Smooth muscle cell (in vitro differentiated cells): ENCODE measurements around the gene ARHGAP45. TPM values are rescaled to one million over a fixed set of nuclear protein-coding genes. Genes with fewer than 3 reads are reported as not detected.

Experiments
- DNase-seq: peaks from one replicate; lab custom pipeline; 2025; ENCODE audit not compliant: unreplicated experiment; lab: John Stamatoyannopoulos, UW
- H2AFZ ChIP-seq: fragments of 200-600 bp; sonication (generic); 2 replicates; pipeline ENCODE4 v1.6.0; 2016; ENCODE audit warnings: antibody characterized with exemption, low read depth, mild to moderate bottlenecking
- H3F3A ChIP-seq: fragments of 200-600 bp; sonication (generic); 2 replicates; pipeline ENCODE4 v1.6.0; 2017; ENCODE audit warnings: antibody characterized with exemption, low read depth
- H3K27ac ChIP-seq: fragments of 200-600 bp; sonication (generic); 2 replicates; pipeline ENCODE4 v1.5.1; 2016; ENCODE audit warnings: low read depth, mild to moderate bottlenecking
- H3K27me3 ChIP-seq: fragments of 200-600 bp; sonication (generic); 2 replicates; pipeline ENCODE4 v1.6.1; 2016; ENCODE audit warnings: low read depth, mild to moderate bottlenecking
- H3K36me3 ChIP-seq: fragments of 200-600 bp; sonication (generic); 2 replicates; pipeline ENCODE4 v1.5.1; 2016; ENCODE audit warnings: low read depth
- H3K4me1 ChIP-seq: fragments of 200-600 bp; sonication (generic); 2 replicates; pipeline ENCODE4 v1.5.1; 2016; ENCODE audit warnings: low read depth
- H3K4me2 ChIP-seq: fragments of 200-600 bp; sonication (generic); 2 replicates; pipeline ENCODE4 v1.6.0; 2016; ENCODE audit warnings: mild to moderate bottlenecking
- H3K4me3 ChIP-seq: fragments of 200-600 bp; sonication (generic); 2 replicates; pipeline ENCODE4 v1.5.1; 2016; ENCODE audit warnings: mild to moderate bottlenecking
- H3K79me2 ChIP-seq: fragments of 200-600 bp; sonication (generic); 2 replicates; pipeline ENCODE4 v1.6.0; 2016; ENCODE audit warnings: low read depth, mild to moderate bottlenecking
- H3K9ac ChIP-seq: fragments of 200-600 bp; sonication (generic); 2 replicates; pipeline ENCODE4 v1.6.0; 2016; ENCODE audit warnings: low read depth
- H3K9me3 ChIP-seq: fragments of 200-600 bp; sonication (generic); replicated peaks from 2 replicates; pipeline ENCODE4 v1.5.1; 2016; ENCODE audit warnings: low read depth
- H4K20me1 ChIP-seq: fragments of 200-600 bp; sonication (generic); 2 replicates; pipeline ENCODE4 v1.6.0; 2016; ENCODE audit warnings: low read depth
- CTCF ChIP-seq: fragments of 200-600 bp; sonication (generic); IDR thresholded peaks from 2 replicates; pipeline ENCODE4 v1.5.1; 2017; ENCODE audit warnings: borderline replicate concordance, mild to moderate bottlenecking, antibody characterized with exemption; ENCODE audit not compliant: insufficient read depth, poor library complexity, severe bottlenecking
- WGBS: methylation state at CpG from one replicate; pipeline ENCODE4 v1.1.7; 2016; ENCODE audit warnings: low lambda C conversion rate; 5-methylcytosine and 5-hydroxymethylcytosine counted together
- polyA plus RNA-seq: library from polyadenylated mRNA; unstranded; fragments of >200 nt; fragmentation: Nextera tagmentation; extraction: Ambion mirVana; gene quantifications from 2 replicates; pipeline ENCODE4 v1.2.1, GENCODE V29; 2016
- total RNA-seq: library from RNA; depleted of rRNA; stranded (reverse); fragments of >200 nt; gene quantifications from 2 replicates; pipeline ENCODE4 v1.2.3, GENCODE V29; 2014

The ARHGAP45 gene
- total and polyA plus RNA-seq, 2 experiments from 2014 or later = 4.4 to 8.0 TPM

DNA sequence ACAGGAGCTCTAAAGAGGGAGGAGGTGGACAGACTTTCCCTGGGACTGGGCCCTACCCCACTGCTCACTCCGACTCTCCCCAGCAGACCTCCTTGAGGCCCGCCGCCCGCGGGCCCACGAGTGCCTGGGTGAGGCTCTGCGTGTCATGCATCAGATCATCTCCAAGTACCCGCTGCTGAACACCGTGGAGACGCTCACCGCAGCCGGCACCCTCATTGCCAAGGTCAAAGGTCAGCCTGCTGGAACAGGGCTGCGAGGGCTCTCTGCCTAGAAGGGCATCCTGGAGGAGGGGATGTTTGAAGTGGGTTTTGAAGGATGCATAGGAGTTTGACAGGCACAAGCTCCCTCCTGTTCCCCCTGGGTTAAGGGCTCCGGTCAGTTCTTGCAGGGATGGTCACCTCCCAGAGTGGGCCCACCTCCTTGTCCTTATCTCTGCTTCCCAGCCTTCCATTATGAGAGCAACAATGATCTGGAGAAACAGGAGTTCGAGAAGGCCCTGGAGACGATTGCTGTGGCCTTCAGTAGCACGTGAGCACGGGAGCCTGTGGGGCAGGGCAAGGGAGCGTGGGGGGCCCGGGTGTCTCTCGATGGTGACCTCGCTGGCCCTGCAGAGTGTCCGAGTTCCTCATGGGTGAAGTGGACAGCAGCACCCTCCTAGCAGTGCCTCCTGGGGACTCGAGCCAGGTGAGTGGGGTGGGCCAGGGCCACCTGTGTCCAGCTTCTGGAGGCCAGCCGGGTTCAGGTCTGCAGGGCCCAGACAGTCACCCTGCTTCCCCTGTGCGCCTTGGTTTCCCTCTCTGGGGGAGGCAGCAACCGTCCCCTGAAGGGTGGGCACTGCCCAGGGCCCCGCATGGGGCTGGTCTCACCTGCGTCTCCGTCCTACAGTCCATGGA lies 6.3 kb downstream of the ARHGAP45 start:
- H3K36me3 ChIP-seq = no peaks in the 10 kb centered on the region
- H3K9ac ChIP-seq = no peak overlapping the region
- no peaks in the 10 kb centered on the region for H3K4me1 ChIP-seq
- no peak overlapping the region for H3K4me2 ChIP-seq
- no peak for TF ChIP-seq CTCF
- H3K79me2 ChIP-seq = no peaks in the 10 kb centered on the region
- no peak overlapping the region for H3K4me3 ChIP-seq
- DNase-seq = no peak
- no peaks in the 10 kb centered on the region for H3F3A ChIP-seq
- peaks cover 33% of the 10 kb centered on the region for H3K27me3 ChIP-seq
- H2AFZ ChIP-seq = no peak overlapping the region
- peaks cover 10% of the 10 kb centered on the region for H4K20me1 ChIP-seq
- 95% methylated on average over 30 of the region's 30 CpGs for WGBS
- H3K27ac ChIP-seq = no peak overlapping the region
- no peaks in the 10 kb centered on the region for H3K9me3 ChIP-seq

DNA sequence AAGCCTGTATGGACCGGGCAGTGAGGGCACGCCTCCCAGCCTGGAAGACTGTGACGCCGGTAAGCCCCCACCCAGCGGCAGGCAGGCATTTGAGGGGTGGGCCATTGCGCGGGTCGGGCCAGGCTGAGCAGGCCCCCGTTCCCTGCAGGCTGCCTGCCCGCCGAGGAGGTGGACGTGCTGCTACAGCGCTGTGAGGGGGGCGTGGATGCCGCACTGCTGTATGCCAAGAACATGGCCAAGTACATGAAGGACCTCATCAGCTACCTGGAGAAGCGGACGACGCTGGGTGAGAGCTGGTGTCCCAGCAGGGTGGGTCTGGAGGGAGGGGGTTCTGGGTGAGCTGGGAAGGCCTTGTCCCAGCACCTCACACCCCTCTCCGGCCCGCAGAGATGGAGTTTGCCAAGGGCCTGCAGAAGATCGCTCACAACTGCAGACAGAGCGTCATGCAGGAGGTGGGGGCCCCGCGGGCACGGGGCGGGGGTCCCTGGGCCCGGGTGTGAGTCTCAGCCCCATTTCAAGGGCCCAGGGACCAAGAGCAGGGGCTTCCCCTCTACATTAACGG lies 7.1 kb downstream of the ARHGAP45 start:
- Histone ChIP-seq H3K36me3 (no peaks in the 10 kb centered on the region), H3K9me3 (no peaks in the 10 kb centered on the region), H4K20me1 (peaks cover 10% of the 10 kb centered on the region), H2AFZ (no peak overlapping the region), H3K4me2 (no peak overlapping the region), H3K27me3 (peaks cover 26% of the 10 kb centered on the region), H3K27ac (no peak overlapping the region), H3K4me3 (no peak overlapping the region), H3F3A (no peaks in the 10 kb centered on the region), H3K9ac (no peak overlapping the region), H3K4me1 (no peaks in the 10 kb centered on the region), H3K79me2 (no peaks in the 10 kb centered on the region)
- no peak for DNase-seq
- TF ChIP-seq CTCF = no peak
- WGBS = 94% methylated on average over 27 of the region's 28 CpGs

DNA sequence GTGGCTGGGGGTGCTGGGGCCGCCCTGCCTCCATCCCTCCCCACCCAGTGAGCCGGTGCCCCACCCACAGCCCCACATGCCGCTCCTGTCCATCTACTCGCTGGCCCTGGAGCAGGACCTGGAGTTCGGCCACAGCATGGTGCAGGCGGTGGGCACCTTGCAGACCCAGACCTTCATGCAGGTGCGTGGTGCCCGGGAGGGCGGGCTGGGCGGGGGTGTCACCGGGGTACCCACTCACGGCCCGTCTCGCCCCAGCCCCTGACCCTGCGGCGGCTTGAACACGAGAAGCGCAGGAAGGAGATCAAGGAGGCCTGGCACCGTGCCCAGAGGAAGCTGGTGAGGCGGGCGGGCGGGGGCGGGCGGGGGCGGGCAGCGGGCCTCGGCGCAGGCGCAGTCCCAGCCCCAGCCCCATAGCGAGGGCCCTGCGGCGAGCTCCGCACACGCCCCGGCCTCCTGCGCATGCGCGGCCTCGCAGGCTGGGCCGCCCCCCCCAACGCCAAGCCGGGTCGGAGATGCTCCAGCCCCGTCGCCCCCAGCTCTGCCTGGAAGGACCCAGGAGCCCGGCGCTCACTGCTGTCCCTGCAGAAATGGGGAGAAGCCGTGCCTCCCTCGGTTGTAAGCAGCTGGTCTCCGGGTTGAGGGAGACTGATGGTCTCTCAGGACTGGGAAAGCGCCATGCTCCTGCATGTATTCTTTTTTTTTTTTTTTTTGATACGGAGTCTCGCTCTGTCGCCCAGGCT lies 7.7 kb downstream of the ARHGAP45 start:
- H3K79me2 ChIP-seq = no peaks in the 10 kb centered on the region
- no peak for DNase-seq
- no peak overlapping the region for H3K27ac ChIP-seq
- no peak for TF ChIP-seq CTCF
- H2AFZ ChIP-seq = no peak overlapping the region
- no peak overlapping the region for H3K4me3 ChIP-seq
- H4K20me1 ChIP-seq = peaks cover 10% of the 10 kb centered on the region
- H3K9me3 ChIP-seq = no peaks in the 10 kb centered on the region
- peaks cover 19% of the 10 kb centered on the region for H3K27me3 ChIP-seq
- no peaks in the 10 kb centered on the region for H3K4me1 ChIP-seq
- H3K36me3 ChIP-seq = no peaks in the 10 kb centered on the region
- no peaks in the 10 kb centered on the region for H3F3A ChIP-seq
- no peak overlapping the region for H3K9ac ChIP-seq
- H3K4me2 ChIP-seq = no peak overlapping the region
- 96% methylated on average over 23 of the region's 54 CpGs for WGBS
